ENCODE results near the gene KCNQ1. TPM values are rescaled to one million over a fixed set of nuclear protein-coding genes. Genes with fewer than 3 reads are reported as not detected.

The KCNQ1 gene
- polyA plus RNA-seq, 1 of the 3 experiments (the other 2 are of a cell fraction): 0.05 TPM

DNA sequence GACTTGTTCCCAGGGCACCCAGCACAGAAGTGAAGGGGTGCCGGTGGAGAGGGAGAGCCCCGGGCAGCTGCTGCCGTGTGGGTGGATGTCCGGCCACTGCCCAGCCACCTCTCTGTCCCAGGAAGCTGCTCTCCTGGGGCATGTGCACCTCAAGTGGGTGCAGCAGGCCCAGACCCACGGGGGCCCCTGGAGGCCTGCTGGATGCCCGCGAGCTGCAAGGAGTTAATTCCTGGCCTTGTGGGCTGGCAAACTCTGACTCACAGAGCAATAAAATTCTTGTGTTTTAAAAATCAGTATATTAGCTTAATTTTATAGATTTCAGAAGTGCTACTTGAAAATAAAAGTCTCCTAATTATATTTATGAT lies 292.4 kb downstream of the KCNQ1 start:
- Histone ChIP-seq H2AFZ (ENCODE audit: low read depth) (no peak overlapping the region), H3K9me3 (no peaks in the 10 kb centered on the region), H4K20me1 (ENCODE audit: insufficient read depth) (no peaks in the 10 kb centered on the region), H3F3A (replicated peaks; ENCODE audit: insufficient read depth) (no peaks in the 10 kb centered on the region), H3K27me3 (ENCODE audit: insufficient read depth) (no peaks in the 10 kb centered on the region), H3K9ac (no peak overlapping the region), H3K9me2 (no peaks in the 10 kb centered on the region), H3K4me1 (ENCODE audit: control insufficient read depth in 1 of 2, insufficient read depth in 2 of 2, low read depth in 1 of 2, low read length in 1 of 2) (peaks cover 0 to 51% of the 10 kb centered on the region in 2 experiments; a peak in 1 of 4 replicates), H3K4me3 (ENCODE audit: low read depth in 2 of 2, low read length in 1 of 2) (no peak overlapping the region), H3K79me2 (ENCODE audit: insufficient read depth) (no peaks in the 10 kb centered on the region), H3K27ac (ENCODE audit: low read depth in 2 of 2, low read length in 1 of 2) (no peak overlapping the region), H3K36me3 (replicated peaks in 1 of 2; ENCODE audit: control insufficient read depth in 1 of 2, insufficient read depth in 2 of 2, low read length in 1 of 2) (no peaks in the 10 kb centered on the region), H3K4me2 (no peak overlapping the region)
- CTCF ChIA-PET: no interaction called here
- WGBS (ENCODE audit: low lambda C conversion rate): 58% methylated on average over 3 of the region's 7 CpGs
- POLR2A ChIA-PET: no interaction called here
- TF ChIP-seq, protein P1, sequence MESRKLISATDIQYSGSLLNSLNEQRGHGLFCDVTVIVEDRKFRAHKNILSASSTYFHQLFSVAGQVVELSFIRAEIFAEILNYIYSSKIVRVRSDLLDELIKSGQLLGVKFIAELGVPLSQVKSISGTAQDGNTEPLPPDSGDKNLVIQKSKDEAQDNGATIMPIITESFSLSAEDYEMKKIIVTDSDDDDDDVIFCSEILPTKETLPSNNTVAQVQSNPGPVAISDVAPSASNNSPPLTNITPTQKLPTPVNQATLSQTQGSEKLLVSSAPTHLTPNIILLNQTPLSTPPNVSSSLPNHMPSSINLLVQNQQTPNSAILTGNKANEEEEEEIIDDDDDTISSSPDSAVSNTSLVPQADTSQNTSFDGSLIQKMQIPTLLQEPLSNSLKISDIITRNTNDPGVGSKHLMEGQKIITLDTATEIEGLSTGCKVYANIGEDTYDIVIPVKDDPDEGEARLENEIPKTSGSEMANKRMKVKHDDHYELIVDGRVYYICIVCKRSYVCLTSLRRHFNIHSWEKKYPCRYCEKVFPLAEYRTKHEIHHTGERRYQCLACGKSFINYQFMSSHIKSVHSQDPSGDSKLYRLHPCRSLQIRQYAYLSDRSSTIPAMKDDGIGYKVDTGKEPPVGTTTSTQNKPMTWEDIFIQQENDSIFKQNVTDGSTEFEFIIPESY (IDR thresholded peaks at IDR 0.05; ENCODE audit: borderline replicate concordance, low read depth): no peak
- no peak for TF ChIP-seq SIN3A (IDR thresholded peaks at IDR 0.05; ENCODE audit: borderline replicate concordance, low read depth, low read length)
- TF ChIP-seq CHD2 (IDR thresholded peaks at IDR 0.05; ENCODE audit: low read length, partially characterized antibody): no peak
- TF ChIP-seq TEAD4 (IDR thresholded peaks at IDR 0.05; ENCODE audit: borderline replicate concordance, insufficient read depth): no peak
- no peak for TF ChIP-seq MXI1 (IDR thresholded peaks at IDR 0.05; ENCODE audit: low read depth, low read length)
- TF ChIP-seq, protein P2, sequence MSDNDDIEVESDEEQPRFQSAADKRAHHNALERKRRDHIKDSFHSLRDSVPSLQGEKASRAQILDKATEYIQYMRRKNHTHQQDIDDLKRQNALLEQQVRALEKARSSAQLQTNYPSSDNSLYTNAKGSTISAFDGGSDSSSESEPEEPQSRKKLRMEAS (IDR thresholded peaks at IDR 0.05; ENCODE audit: low read depth): no peak
- TF ChIP-seq MEF2A (IDR thresholded peaks at IDR 0.05; ENCODE audit: borderline replicate concordance, low read depth): no peak
- no peak for TF ChIP-seq YY1 (IDR thresholded peaks at IDR 0.05; ENCODE audit: low read depth)
- TF ChIP-seq FOXJ3 (CRISPR knock-in tag; IDR thresholded peaks at IDR 0.05): no peak
- no peak for TF ChIP-seq FOSL2 (IDR thresholded peaks at IDR 0.05; ENCODE audit: borderline replicate concordance, low read depth)
- no peak for TF ChIP-seq RXRA (IDR thresholded peaks at IDR 0.05; ENCODE audit: borderline replicate concordance, low read depth)
- TF ChIP-seq GABPA (IDR thresholded peaks at IDR 0.05; ENCODE audit: low read depth): no peak
- TF ChIP-seq NRF1 (IDR thresholded peaks at IDR 0.05; ENCODE audit: low read depth, low read length): no peak
- no peak for TF ChIP-seq EZH2phosphoT487 (IDR thresholded peaks at IDR 0.05; ENCODE audit: borderline replicate concordance, low read depth)
- TF ChIP-seq, protein P3, sequence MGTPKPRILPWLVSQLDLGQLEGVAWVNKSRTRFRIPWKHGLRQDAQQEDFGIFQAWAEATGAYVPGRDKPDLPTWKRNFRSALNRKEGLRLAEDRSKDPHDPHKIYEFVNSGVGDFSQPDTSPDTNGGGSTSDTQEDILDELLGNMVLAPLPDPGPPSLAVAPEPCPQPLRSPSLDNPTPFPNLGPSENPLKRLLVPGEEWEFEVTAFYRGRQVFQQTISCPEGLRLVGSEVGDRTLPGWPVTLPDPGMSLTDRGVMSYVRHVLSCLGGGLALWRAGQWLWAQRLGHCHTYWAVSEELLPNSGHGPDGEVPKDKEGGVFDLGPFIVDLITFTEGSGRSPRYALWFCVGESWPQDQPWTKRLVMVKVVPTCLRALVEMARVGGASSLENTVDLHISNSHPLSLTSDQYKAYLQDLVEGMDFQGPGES (IDR thresholded peaks at IDR 0.05; ENCODE audit: low read depth, low read length): no peak
- TF ChIP-seq, protein P4, sequence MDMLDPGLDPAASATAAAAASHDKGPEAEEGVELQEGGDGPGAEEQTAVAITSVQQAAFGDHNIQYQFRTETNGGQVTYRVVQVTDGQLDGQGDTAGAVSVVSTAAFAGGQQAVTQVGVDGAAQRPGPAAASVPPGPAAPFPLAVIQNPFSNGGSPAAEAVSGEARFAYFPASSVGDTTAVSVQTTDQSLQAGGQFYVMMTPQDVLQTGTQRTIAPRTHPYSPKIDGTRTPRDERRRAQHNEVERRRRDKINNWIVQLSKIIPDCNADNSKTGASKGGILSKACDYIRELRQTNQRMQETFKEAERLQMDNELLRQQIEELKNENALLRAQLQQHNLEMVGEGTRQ (IDR thresholded peaks at IDR 0.05; ENCODE audit: borderline replicate concordance, low read depth, low read length): no peak
- no peak for DNase-seq

Data from SK-N-SH (cell line).